ENCODE data around the gene LY6G6C. TPM values are rescaled to one million over a fixed set of nuclear protein-coding genes. Genes with fewer than 3 reads are reported as not detected.
A peak's percentile ranks its signal among the peaks of the same experiment; 100 is the strongest.

LY6G6C gene
- polyA plus RNA-seq, 3 donors: 0.27 TPM; not detected in 2

GRCh38 chr6:31736768-31737314 lies 15.3 kb upstream of the LY6G6C start:
- Histone ChIP-seq H3K36me3 (replicated peaks in 1 of 2; ENCODE audit: control insufficient read depth in 1 of 2, insufficient read depth in 2 of 2, low read length in 2 of 2) (peaks cover 24 to 25% of the 10 kb centered on the region in 2 donors), H3K4me3 (replicated peaks in 1 of 3; ENCODE audit: low read depth in 2 of 3, low read length in 3 of 3) (peak overlapping the region; percentile 74 to 100 (median 96)), H3K4me2 (replicated peaks; ENCODE audit: extremely low read depth, low read length, poor library complexity, severe bottlenecking) (peak overlapping the region; percentile 94), H3K9me3 (replicated peaks in 1 of 2; ENCODE audit: control insufficient read depth in 1 of 2, insufficient read depth in 1 of 2, low read length in 2 of 2) (no peaks in the 10 kb centered on the region), H3K79me2 (ENCODE audit: insufficient read depth, low read length) (peaks cover 73% of the 10 kb centered on the region), H2AFZ (ENCODE audit: insufficient read depth, low read depth, low read length, poor library complexity, severe bottlenecking) (no peak overlapping the region), H3K4me1 (ENCODE audit: control insufficient read depth in 1 of 2, insufficient read depth in 2 of 2, low read length in 2 of 2) (peaks cover 68 to 81% of the 10 kb centered on the region in 2 donors), H3K27ac (ENCODE audit: low read depth in 1 of 2, low read length in 2 of 2) (peak overlapping the region; percentile 91 to 99), H3K27me3 (ENCODE audit: control insufficient read depth in 2 of 2, insufficient read depth in 2 of 2, low read length in 2 of 2) (no peaks in the 10 kb centered on the region), H3K9ac (ENCODE audit: insufficient read depth, low read length, poor library complexity, severe bottlenecking) (peak overlapping the region; percentile 89), H4K20me1 (ENCODE audit: insufficient read depth, low read length) (peaks cover 30% of the 10 kb centered on the region)
- Mint-ChIP-seq H3K9me3 (peaks cover 0 to 2% (median 0%) of the 10 kb centered on the region in 7 donors), H3K36me3 (peaks cover 26 to 30% of the 10 kb centered on the region in 2 donors), H3K27me3 (ENCODE audit: low read depth in 3 of 3) (peaks cover 0 to 5% (median 2%) of the 10 kb centered on the region in 3 donors), H3K4me3 (peak overlapping the region; percentile 99 to 100), H3K4me1 (peaks cover 67% of the 10 kb centered on the region), H3K27ac (peak overlapping the region; percentile 95 to 100 (median 99))
- no peak for TF ChIP-seq CTCF (IDR thresholded peaks at IDR 0.05)
- intact Hi-C loops (cut with micrococcal nuclease): loop anchor here in 1 of 2 donors (1.0 to 10.0 kb wide), 4 partner anchors 9 to 192 kb away; partner anchors contain the start of genes ATP6V1G2, CSNK2B, DDX39B and LY6G5B
- peak in 2 of 3 donors; percentile 47 to 60 for DNase-seq
- 3% methylated on average over 7 of the region's 10 CpGs for WGBS (ENCODE audit: insufficient coverage)

GRCh38 chr6:31736021-31736767 lies 14.6 kb upstream of the LY6G6C start, which contains the start of gene CLIC1:
TSS of gene CLIC1 (minus strand) at chr6:31736530. CDS start at chr6:31736300, 230 bp downstream.
- Histone ChIP-seq H4K20me1 (ENCODE audit: insufficient read depth, low read length) (peaks cover 37% of the 10 kb centered on the region), H3K27ac (ENCODE audit: low read depth in 1 of 2, low read length in 2 of 2) (peak within 1 kb of the TSS; percentile 91 to 99), H3K27me3 (ENCODE audit: control insufficient read depth in 2 of 2, insufficient read depth in 2 of 2, low read length in 2 of 2) (no peaks in the 10 kb centered on the region), H3K4me3 (replicated peaks in 1 of 3; ENCODE audit: low read depth in 2 of 3, low read length in 3 of 3) (peak within 1 kb of the TSS; percentile 74 to 100 (median 96)), H3K9me3 (replicated peaks in 1 of 2; ENCODE audit: control insufficient read depth in 1 of 2, insufficient read depth in 1 of 2, low read length in 2 of 2) (no peaks in the 10 kb centered on the region), H3K36me3 (replicated peaks in 1 of 2; ENCODE audit: control insufficient read depth in 1 of 2, insufficient read depth in 2 of 2, low read length in 2 of 2) (peaks cover 29 to 32% of the 10 kb centered on the region in 2 donors), H3K9ac (ENCODE audit: insufficient read depth, low read length, poor library complexity, severe bottlenecking) (peak within 1 kb of the TSS; percentile 89), H3K4me1 (ENCODE audit: control insufficient read depth in 1 of 2, insufficient read depth in 2 of 2, low read length in 2 of 2) (peaks cover 67 to 83% of the 10 kb centered on the region in 2 donors), H2AFZ (ENCODE audit: insufficient read depth, low read depth, low read length, poor library complexity, severe bottlenecking) (no peak within 1 kb of the TSS), H3K79me2 (ENCODE audit: insufficient read depth, low read length) (peaks cover 71% of the 10 kb centered on the region), H3K4me2 (replicated peaks; ENCODE audit: extremely low read depth, low read length, poor library complexity, severe bottlenecking) (peak within 1 kb of the TSS; percentile 94)
- H3K27me3 Mint-ChIP-seq (ENCODE audit: low read depth in 3 of 3): peaks cover 0 to 5% (median 2%) of the 10 kb centered on the region in 3 donors
- peak within 1 kb of the TSS; percentile 99 to 100 for H3K4me3 Mint-ChIP-seq
- TF ChIP-seq CTCF (IDR thresholded peaks at IDR 0.05): no peak
- H3K9me3 Mint-ChIP-seq: peaks cover 0 to 2% (median 0%) of the 10 kb centered on the region in 7 donors
- peaks cover 29 to 36% of the 10 kb centered on the region in 2 donors for H3K36me3 Mint-ChIP-seq
- 0% methylated on average over 2 of the region's 24 CpGs for WGBS (ENCODE audit: insufficient coverage)
- H3K4me1 Mint-ChIP-seq: peaks cover 64% of the 10 kb centered on the region
- peak within 1 kb of the TSS; percentile 95 to 100 (median 99) for H3K27ac Mint-ChIP-seq
- peak; percentile 81 to 88 (median 81) for DNase-seq
- intact Hi-C loops (cut with micrococcal nuclease): loop anchor here in 1 of 2 donors (1.0 to 10.0 kb wide), 4 partner anchors 8 to 191 kb away; partner anchors contain the start of genes ATP6V1G2, CSNK2B, DDX39B and LY6G5B

Data from CD14-positive monocyte (primary cell).